Fibroblast of pulmonary artery (primary cell): ENCODE data around the gene CYRIA.

Source experiments
- DNase-seq: peaks from one replicate; pipeline ENCODE4 v3.0.0-alpha.2; 2010; ENCODE audit warnings: low read depth
- H3K4me3 ChIP-seq: replicated peaks from 2 replicates; pipeline ENCODE4 v1.5.1; 2011; ENCODE audit warnings: low read depth, mild to moderate bottlenecking, control low read depth, low read length, moderate library complexity
- CTCF ChIP-seq: IDR thresholded peaks from 2 replicates; pipeline ENCODE4 v1.5.1; 2011; ENCODE audit warnings: mild to moderate bottlenecking, control low read depth, low read length, inconsistent platforms; ENCODE audit errors: missing control alignments

CYRIA gene

GRCh38 chr2:16674154-16674553, 8.5 kb upstream of the CYRIA start:
- H3K4me3 ChIP-seq: no peak overlapping the region
- no peak for TF ChIP-seq CTCF
- DNase-seq: no peak

- TF ChIP-seq CTCF: no peak
- peak; percentile 80 for DNase-seq
- no peak overlapping the region for H3K4me3 ChIP-seq
Measured at GRCh38 chr2:16671760-16672159, 6.1 kb upstream of the CYRIA start.

GRCh38 chr2:16669388-16669787, 3.8 kb upstream of the CYRIA start:
- no peak for TF ChIP-seq CTCF
- DNase-seq: no peak
- H3K4me3 ChIP-seq: no peak overlapping the region

GRCh38 chr2:16666449-16666801, 791 bp upstream of the CYRIA start:
- peak; percentile 90 for DNase-seq
- peak overlapping the region; percentile 61 for H3K4me3 ChIP-seq
- TF ChIP-seq CTCF: no peak

GRCh38 chr2:16664809-16665747, 556 bp downstream of the CYRIA start:
- no peak for TF ChIP-seq CTCF
- H3K4me3 ChIP-seq: peak overlapping the region; percentile 73
- no peak for DNase-seq

GRCh38 chr2:16664052-16664731, 1.4 kb downstream of the CYRIA start:
- DNase-seq: peak; percentile 90
- TF ChIP-seq CTCF: no peak
- H3K4me3 ChIP-seq: peak overlapping the region; percentile 73
